HG03159 (cell line): ENCODE measurements around the gene CALHM3.

Experiments used
- ATAC-seq: cut with Tn5 transposase; IDR thresholded peaks from one replicate; pipeline ENCODE4 v1.9.1; 2021; ENCODE audit warnings: mild to moderate bottlenecking, moderate library complexity; ENCODE audit not compliant: unreplicated experiment

Gene CALHM3

DNA sequence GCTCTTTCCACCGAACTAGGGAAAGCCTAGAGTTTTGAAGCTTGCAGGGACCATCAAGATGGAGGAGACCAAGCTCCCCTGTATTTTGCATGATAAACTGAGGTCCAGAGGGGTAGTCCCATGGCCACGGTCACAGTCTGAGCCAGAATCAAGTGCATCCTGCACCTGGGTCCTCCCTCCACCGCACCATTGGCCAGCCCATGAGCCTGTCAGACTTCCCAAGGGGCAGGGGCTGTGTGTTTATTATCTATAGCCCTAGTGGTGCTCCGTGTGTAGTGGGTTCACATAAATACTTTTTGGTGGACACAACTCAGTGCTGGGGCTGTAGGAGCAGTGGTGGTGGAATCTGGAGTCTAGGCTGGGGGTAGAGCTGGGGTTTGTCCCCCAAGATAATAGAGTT, 3.6 kb downstream of the CALHM3 start:
- no peak for ATAC-seq

DNA sequence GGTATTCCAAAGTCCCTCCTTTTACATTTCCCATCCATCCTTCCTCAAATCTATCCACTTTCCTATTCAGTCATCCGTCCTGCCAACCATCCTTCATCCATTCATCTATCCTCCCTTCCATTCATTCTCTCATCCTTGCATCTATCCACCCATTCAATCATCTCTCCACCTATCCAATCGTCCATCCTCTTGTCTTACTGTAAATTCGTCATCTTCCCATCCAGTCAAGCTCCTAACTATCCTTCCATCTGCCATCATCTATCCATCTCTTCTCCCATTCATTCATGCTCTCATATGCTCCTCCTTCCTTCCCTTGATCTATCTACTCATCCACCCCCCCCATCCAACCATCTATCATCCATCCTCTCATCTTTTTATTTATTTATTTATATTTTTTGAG, 5.0 kb downstream of the CALHM3 start:
- no peak for ATAC-seq

- no peak for ATAC-seq
Measured at GRCh38 chr10:103473261-103473671, 5.8 kb downstream of the CALHM3 start.

DNA sequence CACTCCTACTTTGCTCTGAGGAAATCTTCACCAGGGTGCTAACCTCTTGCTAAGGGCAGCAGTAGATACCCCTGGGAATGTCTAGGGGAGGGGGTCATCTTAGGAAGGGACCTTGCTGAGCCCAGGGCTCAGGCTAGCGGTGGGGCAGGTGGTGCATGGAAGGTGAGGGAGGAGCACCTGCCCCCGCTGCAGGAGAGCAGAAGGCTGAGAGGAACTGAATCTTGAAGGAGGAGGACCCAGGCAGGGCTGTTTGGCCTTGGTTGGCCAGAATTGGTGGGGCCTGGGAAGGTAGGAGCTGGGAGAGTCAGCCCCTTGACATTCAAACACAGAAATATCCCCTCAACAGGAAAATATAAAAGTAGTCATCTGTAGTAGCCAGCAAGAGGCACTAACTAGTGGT, 7.0 kb downstream of the CALHM3 start:
- no peak for ATAC-seq

- peak; percentile 69 for ATAC-seq
Measured at GRCh38 chr10:103470761-103471653, 8.0 kb downstream of the CALHM3 start.

- ATAC-seq: no peak
Measured at GRCh38 chr10:103469201-103469600, 9.8 kb downstream of the CALHM3 start.

DNA sequence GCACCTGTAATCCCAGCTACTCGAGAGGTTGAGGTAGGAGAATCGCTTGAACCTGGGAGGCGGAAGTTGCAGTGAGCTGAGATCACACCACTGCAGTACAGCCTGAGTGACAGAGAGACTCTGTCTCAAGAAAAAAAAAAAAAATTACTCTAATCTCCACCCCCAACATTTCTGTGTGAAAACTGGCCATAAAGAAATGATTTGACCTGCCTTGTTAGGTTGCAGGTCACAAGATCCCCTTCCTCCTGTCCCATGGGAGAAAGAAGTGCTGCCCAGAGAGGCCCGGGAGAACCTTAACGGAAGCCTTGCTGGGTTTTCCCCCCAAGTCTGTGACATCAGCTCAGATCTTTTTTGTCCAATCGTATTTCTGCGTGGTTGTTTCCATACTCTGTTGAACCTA, 11.6 kb downstream of the CALHM3 start:
- ATAC-seq: no peak

DNA sequence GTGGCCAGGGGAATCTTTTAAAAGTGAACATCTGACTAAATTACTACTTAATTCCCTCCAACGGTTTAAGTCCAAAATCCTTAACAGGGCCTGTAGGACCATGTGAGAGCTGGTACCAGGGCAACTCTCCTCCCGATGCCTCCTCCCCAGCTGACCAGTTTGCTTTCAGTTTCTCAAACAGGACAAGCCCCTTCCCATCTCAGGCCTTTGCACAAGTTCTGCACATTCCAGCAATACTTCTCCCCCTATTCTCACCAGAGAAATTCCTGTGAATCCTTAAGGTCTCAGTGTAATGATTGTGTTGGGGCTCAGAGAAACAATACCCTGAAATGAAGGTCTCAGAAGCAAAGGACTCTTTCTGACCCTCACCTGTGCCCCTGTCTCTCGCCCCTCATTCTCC, 12.3 kb downstream of the CALHM3 start:
- ATAC-seq: no peak

- ATAC-seq: no peak
Measured at GRCh38 chr10:103465411-103466179, 13.4 kb downstream of the CALHM3 start.

- ATAC-seq: no peak
Measured at GRCh38 chr10:103463499-103463898, 15.5 kb downstream of the CALHM3 start.

DNA sequence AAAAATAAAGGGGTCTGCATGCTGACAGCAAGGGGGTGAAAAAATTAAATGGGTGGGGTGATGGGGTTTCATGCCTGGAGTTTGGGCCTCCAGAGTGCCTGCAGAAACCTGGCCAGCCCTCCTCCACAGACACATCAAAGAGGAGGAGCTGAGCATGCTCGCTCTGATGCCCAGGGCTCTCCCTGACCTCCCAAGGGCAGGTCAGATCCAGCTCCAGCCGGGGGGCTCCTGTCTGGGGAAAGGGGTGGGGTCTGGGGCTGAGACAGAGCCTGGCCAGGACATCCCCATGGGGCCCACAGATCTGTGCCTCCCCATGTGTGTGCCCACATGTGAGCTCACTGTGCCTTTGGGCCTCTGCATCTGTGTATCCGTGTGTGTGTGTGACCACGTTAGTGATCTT, 19.4 kb downstream of the CALHM3 start:
- ATAC-seq: no peak

GRCh38 chr10:103458720-103459119, 20.3 kb downstream of the CALHM3 start, which contains the start of gene CALHM1:
Gene CALHM1, minus strand, starts transcription at chr10:103458900. Its CDS starts 149 bp downstream, at chr10:103458751.
- peak; percentile 49 for ATAC-seq

DNA sequence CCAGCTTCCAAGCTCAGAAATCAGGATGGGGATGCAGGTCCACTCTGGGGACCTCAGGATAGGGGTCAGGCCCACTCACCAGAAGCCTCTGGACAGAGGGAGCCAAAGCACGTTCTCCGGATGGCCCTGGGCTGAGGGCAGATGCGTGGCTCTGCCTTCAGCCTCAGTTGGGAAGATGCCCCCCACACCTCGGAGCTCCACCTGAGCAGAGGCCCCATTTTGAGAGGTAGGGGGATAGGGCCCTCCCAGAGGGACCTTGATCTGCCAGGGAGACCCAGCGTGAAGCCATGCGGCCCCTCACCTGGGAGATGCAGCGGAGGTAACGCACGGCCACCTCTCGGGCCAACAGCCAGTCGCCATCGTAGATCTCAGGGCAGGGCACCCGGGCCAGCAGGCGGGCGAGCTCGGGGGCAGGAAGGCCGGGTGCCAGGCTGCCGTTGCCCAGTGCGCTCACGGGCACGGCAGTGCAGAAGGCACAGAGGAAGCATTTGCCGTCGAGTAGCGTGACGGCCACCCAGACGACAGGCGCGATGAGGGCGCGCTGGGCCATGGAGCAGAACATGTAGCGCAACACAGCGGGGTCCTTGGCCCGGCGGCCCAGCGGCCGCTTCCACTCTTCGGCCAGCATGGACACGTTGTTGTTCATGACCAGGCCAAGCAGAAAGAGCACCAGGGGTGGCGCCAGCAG, 21.0 kb downstream of the CALHM3 start:
- no peak for ATAC-seq

- no peak for ATAC-seq
Measured at GRCh38 chr10:103457176-103457712, 21.8 kb downstream of the CALHM3 start.

- no peak for ATAC-seq
Measured at GRCh38 chr10:103456074-103456660, 22.9 kb downstream of the CALHM3 start.

DNA sequence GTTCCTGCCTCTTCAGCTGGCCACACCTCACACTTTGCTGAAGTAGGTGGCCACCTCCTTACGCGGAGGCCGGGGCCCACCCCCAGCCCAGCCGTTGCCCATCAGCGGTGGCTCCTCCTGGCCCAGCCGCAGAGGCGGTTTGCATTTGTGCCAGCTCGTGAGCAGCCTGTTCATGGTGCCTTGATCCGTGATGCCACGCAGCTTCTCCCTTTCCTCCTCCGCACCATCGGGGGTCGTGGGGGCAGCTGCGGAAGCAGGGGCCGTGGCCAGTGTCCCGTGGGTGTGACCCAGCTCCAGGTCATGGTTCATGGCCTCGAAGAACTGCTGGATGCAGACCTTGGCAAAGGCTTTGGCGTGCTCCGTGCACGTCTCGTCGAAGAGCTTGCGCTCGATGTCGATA, 23.8 kb downstream of the CALHM3 start:
- ATAC-seq: no peak

DNA sequence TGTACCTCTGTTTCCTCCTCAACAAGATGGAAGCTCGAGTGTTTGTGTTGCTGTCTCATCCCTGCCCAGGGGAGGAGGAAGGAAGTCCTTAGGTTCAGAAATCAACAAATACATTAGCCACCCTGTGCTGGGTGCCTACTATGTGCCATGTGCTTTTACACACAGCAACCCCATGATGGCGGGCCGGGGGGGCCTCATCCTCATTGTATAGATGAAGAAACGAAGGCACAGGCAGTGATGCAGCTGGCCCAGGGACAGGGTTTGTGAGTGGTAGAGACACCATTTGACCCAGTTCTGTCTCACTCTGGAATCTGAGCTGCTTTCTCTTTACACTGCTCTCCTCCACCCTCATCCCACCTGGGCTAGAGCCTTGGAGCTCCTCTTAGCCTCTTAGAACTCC, 25.0 kb downstream of the CALHM3 start:
- no peak for ATAC-seq

GRCh38 chr10:103452506-103453230, 26.4 kb downstream of the CALHM3 start:
- no peak for ATAC-seq

- ATAC-seq: peak; percentile 70
Measured at GRCh38 chr10:103451831-103452505, 27.1 kb downstream of the CALHM3 start, which contains the start of gene CALHM2. Gene CALHM2, minus strand, starts transcription at chr10:103452370. Its CDS starts 2,429 bp downstream, at chr10:103449941.
